ENCODE data around the gene CNPPD1.
"Not testable (repeated sequence)": the region's sequence is repeated elsewhere in the genome, so short reads cannot be mapped to it uniquely, and the experiment has no call there.

CNPPD1 gene

GRCh38 chr2:219207134-219207883 lies 30.6 kb upstream of the CNPPD1 start:
- TF ChIP-seq CTCF (IDR thresholded peaks at IDR 0.05; ENCODE audit: insufficient read depth, missing control alignments), result no peak
- DNase-seq (ENCODE audit: insufficient read length, low spot score) (no peak), FAIRE-seq (no peak)

- peak; percentile 94 for DNase-seq (ENCODE audit: insufficient read length, low spot score)
- TF ChIP-seq CTCF (IDR thresholded peaks at IDR 0.05; ENCODE audit: insufficient read depth, missing control alignments), result no peak
- FAIRE-seq, result no peak
These were observed 29.8 kb upstream of the CNPPD1 start, which contains the start of gene ZFAND2B for GRCh38 chr2:219206328-219207133. Gene ZFAND2B, plus strand, starts transcription at chr2:219206782. Its CDS starts 206 bp downstream, at chr2:219206988.

- no peak for FAIRE-seq
- no peak for TF ChIP-seq CTCF (IDR thresholded peaks at IDR 0.05; ENCODE audit: insufficient read depth, missing control alignments)
These were observed 29.2 kb upstream of the CNPPD1 start for GRCh38 chr2:219205981-219206327.

GRCh38 chr2:219205165-219205538 lies 28.4 kb upstream of the CNPPD1 start:
- DNase-seq (ENCODE audit: insufficient read length, low spot score), result no peak
- FAIRE-seq, result no peak

More at GRCh38 chr2:219205981-219206327, 29.2 kb upstream of the CNPPD1 start:
- no peak for DNase-seq (ENCODE audit: insufficient read length, low spot score)

GRCh38 chr2:219204425-219205164 lies 27.9 kb upstream of the CNPPD1 start:
- no peak for DNase-seq (ENCODE audit: insufficient read length, low spot score)
- FAIRE-seq, result no peak
- no peak for TF ChIP-seq CTCF (IDR thresholded peaks at IDR 0.05; ENCODE audit: insufficient read depth, missing control alignments)

More at GRCh38 chr2:219205165-219205538, 28.4 kb upstream of the CNPPD1 start:
- TF ChIP-seq CTCF (IDR thresholded peaks at IDR 0.05; ENCODE audit: insufficient read depth, missing control alignments), result no peak

- not testable (repeated sequence) for FAIRE-seq
These were observed 24.6 kb upstream of the CNPPD1 start for GRCh38 chr2:219201331-219201730.

GRCh38 chr2:219200502-219201326 lies 24.0 kb upstream of the CNPPD1 start:
- not testable (repeated sequence) for FAIRE-seq; DNase-seq (ENCODE audit: insufficient read length, low spot score)

More at GRCh38 chr2:219201331-219201730, 24.6 kb upstream of the CNPPD1 start:
- DNase-seq (ENCODE audit: insufficient read length, low spot score), result not testable (repeated sequence)

All from D721Med (cell line).